Stimulated activated CD4-positive, alpha-beta T cell treated with anti-CD3 and anti-CD28 coated beads, TNF-alpha, amount 100 ng/mL, for 48 hours (primary cell): ENCODE results near the gene PKHD1.
"Not testable (repeated sequence)": the region's sequence is repeated elsewhere in the genome, so short reads cannot be mapped to it uniquely, and the experiment has no call there.

Experiments used
- DNase-seq, 3 donors: peaks; one replicate each; pipeline ENCODE4 v3.0.0-alpha.2; 2020; ENCODE audit warnings: low read depth in 3 of 3

The PKHD1 gene

GRCh38 chr6:51856508-51856907, 230.9 kb downstream of the PKHD1 start:
- no peak for DNase-seq

GRCh38 chr6:51855310-51856082, 231.9 kb downstream of the PKHD1 start:
- DNase-seq: no peak

GRCh38 chr6:51854876-51855275, 232.5 kb downstream of the PKHD1 start:
- DNase-seq: no peak

- DNase-seq: no peak
Measured at GRCh38 chr6:51854347-51854746, 233.1 kb downstream of the PKHD1 start.

GRCh38 chr6:51853109-51853508, 234.3 kb downstream of the PKHD1 start:
- DNase-seq: not testable (repeated sequence)

- no peak for DNase-seq
Measured at GRCh38 chr6:51846531-51846930, 240.9 kb downstream of the PKHD1 start.

- no peak for DNase-seq
Measured at GRCh38 chr6:51844336-51844735, 243.1 kb downstream of the PKHD1 start.

- DNase-seq: no peak
Measured at GRCh38 chr6:51843456-51844056, 243.9 kb downstream of the PKHD1 start.

GRCh38 chr6:51842804-51843378, 244.5 kb downstream of the PKHD1 start:
- no peak for DNase-seq

GRCh38 chr6:51842061-51842803, 245.2 kb downstream of the PKHD1 start:
- no peak for DNase-seq

- no peak for DNase-seq
Measured at GRCh38 chr6:51841626-51842025, 245.8 kb downstream of the PKHD1 start.

- no peak for DNase-seq
Measured at GRCh38 chr6:51839726-51840374, 247.6 kb downstream of the PKHD1 start.

GRCh38 chr6:51830666-51831065, 256.7 kb downstream of the PKHD1 start:
- DNase-seq: no peak

- DNase-seq: no peak
Measured at GRCh38 chr6:51827580-51827979, 259.8 kb downstream of the PKHD1 start.

GRCh38 chr6:51824940-51825339, 262.5 kb downstream of the PKHD1 start:
- DNase-seq: no peak

- DNase-seq: no peak
Measured at GRCh38 chr6:51820555-51820954, 266.9 kb downstream of the PKHD1 start.

GRCh38 chr6:51818520-51819022, 268.8 kb downstream of the PKHD1 start:
- no peak for DNase-seq

GRCh38 chr6:51817832-51818231, 269.6 kb downstream of the PKHD1 start:
- DNase-seq: no peak

- no peak for DNase-seq
Measured at GRCh38 chr6:51814418-51814817, 273.0 kb downstream of the PKHD1 start.

GRCh38 chr6:51813904-51814303, 273.5 kb downstream of the PKHD1 start:
- DNase-seq: no peak

- DNase-seq: no peak
Measured at GRCh38 chr6:51812231-51812630, 275.2 kb downstream of the PKHD1 start.

GRCh38 chr6:51805517-51805916, 281.9 kb downstream of the PKHD1 start:
- no peak for DNase-seq
